ENCODE results near the gene CHAF1B.
A peak's percentile ranks its signal among the peaks of the same experiment; 100 is the strongest.
"Not testable (repeated sequence)": the region's sequence is repeated elsewhere in the genome, so short reads cannot be mapped to it uniquely, and the experiment has no call there.

The CHAF1B gene

DNA sequence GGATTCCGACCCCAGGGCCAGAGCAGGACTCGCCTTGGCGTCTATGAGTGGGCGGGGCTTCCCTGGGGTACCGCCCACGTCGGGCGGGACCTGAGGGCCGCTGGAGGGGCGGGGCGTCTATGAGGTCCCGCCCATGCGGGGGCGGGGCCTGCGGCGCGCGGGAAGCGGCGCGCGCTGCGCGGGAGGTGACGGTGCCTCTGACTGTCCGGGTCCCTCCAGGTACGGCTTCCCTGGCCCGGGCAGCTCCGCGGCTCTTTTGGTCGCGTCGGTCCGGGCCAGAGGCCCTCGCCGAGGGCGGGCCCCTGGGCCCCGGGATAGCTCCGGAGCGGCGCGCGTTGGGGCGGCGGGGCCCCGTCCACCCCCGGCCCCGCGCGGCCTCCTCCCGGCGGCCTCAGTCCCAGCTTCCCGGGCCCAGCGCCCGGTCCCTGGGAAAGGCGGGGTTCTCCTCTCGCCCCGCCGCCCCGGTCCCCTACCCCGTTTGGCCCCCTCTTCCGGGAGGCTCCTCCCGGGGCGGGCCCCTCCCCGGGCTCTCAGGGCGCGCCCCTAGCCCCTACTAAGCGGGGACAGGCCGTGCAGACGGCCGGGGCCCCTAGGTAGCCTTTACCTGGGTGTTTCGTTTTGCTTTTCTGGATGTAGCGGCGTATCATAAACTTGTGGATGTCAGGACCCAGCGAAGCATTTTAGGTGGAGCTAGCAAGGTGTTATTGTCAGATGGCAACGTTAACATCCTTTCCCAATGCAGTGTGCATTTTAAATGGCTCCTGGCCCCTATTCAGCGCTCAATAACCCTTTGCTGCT, at the start of gene CHAF1B:
Gene CHAF1B, plus strand, starts transcription at position 160 of the 798 bp plus-strand sequence. CDS start 745 bp downstream, outside the sequence.
- Mint-ChIP-seq H3K27ac (peak within 1 kb of the TSS; percentile 75), H3K27me3 (ENCODE audit: low read depth) (no peaks in the 10 kb centered on the region), H3K4me3 (peak within 1 kb of the TSS; percentile 84), H3K4me1 (ENCODE audit: low read depth) (peaks cover 23% of the 10 kb centered on the region), H3K36me3 (ENCODE audit: low read depth) (peaks cover 12% of the 10 kb centered on the region), H3K9me3 (no peaks in the 10 kb centered on the region)

DNA sequence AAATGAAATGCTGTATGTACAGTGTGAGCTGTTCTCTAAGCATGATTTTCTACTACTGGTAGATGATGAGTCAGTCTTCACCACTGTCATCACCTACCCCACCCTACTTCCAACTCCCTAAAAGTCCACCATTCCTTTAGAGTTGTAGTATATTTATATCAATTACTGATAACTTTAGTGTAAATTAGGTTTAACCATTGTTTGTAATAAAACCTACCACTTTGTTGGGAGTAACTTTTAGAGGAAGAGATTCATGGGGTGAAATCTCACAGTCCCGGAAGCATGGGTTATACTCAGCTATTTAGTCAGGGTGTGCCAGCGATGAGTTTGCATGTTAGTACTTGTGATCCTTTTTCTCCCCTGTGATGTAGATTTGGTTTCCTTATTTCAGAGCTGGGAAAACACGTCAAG, 48.1 kb upstream of the CHAF1B start:
- Mint-ChIP-seq H3K4me1 (ENCODE audit: low read depth) (peaks cover 2% of the 10 kb centered on the region), H3K36me3 (ENCODE audit: low read depth) (peaks cover 38% of the 10 kb centered on the region), H3K27ac (no peak overlapping the region), H3K27me3 (ENCODE audit: low read depth) (no peaks in the 10 kb centered on the region), H3K4me3 (no peak overlapping the region), H3K9me3 (no peaks in the 10 kb centered on the region)

DNA sequence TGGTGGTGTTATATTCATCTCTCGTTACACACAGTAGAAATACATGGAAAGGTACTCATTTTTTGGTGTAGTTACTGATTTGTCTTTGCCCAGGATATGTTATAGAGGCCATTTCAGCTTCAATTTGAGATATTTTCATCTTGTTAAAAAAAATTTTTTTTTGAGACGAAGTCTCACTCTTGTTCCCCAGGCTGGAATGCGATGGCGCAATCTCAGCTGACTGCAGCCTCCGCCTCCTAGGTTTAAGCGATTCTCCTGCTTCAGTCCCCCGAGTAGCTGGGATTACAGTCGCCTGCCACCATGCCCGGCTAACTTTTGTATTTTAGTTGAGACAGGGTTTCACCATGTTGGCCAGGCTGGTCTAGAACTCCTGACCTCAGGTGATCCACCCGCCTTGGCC, 46.2 kb upstream of the CHAF1B start:
- Mint-ChIP-seq H3K36me3 (ENCODE audit: low read depth) (peaks cover 40% of the 10 kb centered on the region), H3K27me3 (ENCODE audit: low read depth) (no peaks in the 10 kb centered on the region), H3K4me3 (no peak overlapping the region), H3K9me3 (no peaks in the 10 kb centered on the region), H3K4me1 (ENCODE audit: low read depth) (peaks cover 2% of the 10 kb centered on the region), H3K27ac (no peak overlapping the region)

DNA sequence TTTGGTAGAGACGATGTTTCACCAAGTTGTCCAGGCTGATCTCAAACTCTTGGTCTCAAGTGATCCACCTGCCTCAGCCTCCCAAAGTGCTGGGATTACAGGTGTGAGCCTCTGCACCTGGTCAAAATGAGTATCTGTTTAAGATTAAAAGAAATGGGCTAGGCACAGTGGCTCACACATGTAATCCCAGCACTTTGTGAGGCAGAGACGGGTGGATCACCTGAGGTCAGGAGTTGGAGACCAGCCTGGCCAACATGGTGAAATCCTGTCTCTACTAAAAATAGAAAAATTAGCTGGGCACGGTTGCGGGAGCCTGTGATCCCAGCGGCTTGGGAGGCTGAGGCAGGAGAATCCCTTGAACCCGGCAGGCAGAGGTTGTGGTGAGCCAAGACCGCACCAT, 42.6 kb upstream of the CHAF1B start:
- H3K9me3 Mint-ChIP-seq; H3K27me3 Mint-ChIP-seq (ENCODE audit: low read depth); H3K4me1 Mint-ChIP-seq (ENCODE audit: low read depth); H3K4me3 Mint-ChIP-seq; H3K27ac Mint-ChIP-seq: not testable (repeated sequence)
- peaks cover 37% of the 10 kb centered on the region for H3K36me3 Mint-ChIP-seq (ENCODE audit: low read depth)

DNA sequence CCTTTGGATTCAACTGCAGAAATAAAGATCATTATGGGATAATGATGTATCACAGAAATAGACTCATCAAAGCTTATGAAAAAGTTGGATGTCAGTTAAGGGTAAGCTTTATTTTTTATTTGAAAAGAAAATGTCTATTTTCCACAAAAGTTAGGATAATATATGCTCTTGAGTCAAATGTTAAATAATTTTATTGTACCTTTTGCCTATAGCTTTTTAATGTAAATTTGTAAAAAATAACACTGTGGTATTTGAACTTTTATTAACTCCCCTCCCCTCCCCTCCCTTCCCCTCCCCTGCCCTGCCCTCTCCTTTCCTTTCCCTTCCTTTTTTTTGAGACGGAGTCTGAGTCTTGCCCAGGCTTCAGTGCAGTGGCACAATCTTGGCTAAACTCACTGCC, 40.3 kb upstream of the CHAF1B start:
- Mint-ChIP-seq H3K36me3 (ENCODE audit: low read depth) (peaks cover 34% of the 10 kb centered on the region), H3K4me1 (ENCODE audit: low read depth) (peaks cover 2% of the 10 kb centered on the region)

DNA sequence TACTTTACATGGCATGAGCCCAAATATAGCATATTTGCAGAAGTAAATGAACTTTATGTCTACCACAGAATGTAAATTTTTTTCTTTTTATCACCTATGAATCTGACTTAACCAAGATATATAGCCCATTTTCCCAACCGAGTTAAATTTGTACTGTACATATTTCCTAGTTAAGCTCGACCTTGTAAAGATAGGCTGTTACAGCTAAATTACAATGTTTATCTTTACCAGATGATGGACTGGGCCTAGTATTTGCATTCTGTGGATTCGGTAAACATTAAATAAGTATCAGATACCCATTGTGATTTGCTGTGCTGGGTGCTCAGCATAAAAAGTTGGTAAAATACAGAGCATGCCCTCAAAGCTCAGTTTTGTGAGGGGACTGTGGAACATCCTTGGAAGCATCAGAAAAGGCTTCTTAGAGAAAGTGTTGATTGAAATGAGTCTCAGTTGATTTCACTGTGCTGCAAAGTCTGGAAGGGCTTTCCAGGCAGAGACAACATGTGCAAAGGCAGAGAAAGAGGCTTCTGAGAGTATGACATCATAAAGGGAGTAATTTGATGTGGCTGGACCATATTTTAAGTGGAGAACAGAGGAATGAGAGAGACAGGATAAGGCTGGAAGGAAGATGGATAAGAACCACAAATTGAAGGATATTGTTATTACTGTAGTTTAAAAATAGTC, 37.8 kb upstream of the CHAF1B start:
- Mint-ChIP-seq H3K9me3 (no peaks in the 10 kb centered on the region), H3K27me3 (ENCODE audit: low read depth) (no peaks in the 10 kb centered on the region), H3K4me3 (no peak overlapping the region), H3K27ac (no peak overlapping the region), H3K36me3 (ENCODE audit: low read depth) (peaks cover 33% of the 10 kb centered on the region), H3K4me1 (ENCODE audit: low read depth) (no peaks in the 10 kb centered on the region)

More for the DNA sequence above, 40.3 kb upstream of the CHAF1B start:
- no peak overlapping the region for H3K4me3 Mint-ChIP-seq
- no peaks in the 10 kb centered on the region for H3K9me3 Mint-ChIP-seq
- H3K27ac Mint-ChIP-seq, result no peak overlapping the region
- no peaks in the 10 kb centered on the region for H3K27me3 Mint-ChIP-seq (ENCODE audit: low read depth)

DNA sequence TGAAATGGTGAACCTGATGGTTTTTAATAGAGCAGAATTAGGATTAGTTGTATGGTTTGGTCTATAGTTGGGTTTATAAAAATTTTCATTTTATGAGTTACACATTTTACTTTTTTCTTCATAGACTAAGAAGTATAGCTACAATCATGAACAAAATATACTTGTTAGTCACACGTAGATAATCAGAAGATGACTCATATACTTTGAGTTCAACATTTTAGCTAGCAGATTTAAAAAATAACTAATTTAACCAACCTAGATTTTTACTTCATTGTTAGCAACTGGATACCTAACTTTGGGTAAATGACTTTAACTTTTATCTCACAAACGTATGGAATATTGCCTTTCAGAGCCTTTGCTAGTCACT, 37.2 kb upstream of the CHAF1B start:
- no peaks in the 10 kb centered on the region for H3K9me3 Mint-ChIP-seq
- no peaks in the 10 kb centered on the region for H3K27me3 Mint-ChIP-seq (ENCODE audit: low read depth)
- no peaks in the 10 kb centered on the region for H3K4me1 Mint-ChIP-seq (ENCODE audit: low read depth)
- H3K36me3 Mint-ChIP-seq (ENCODE audit: low read depth), result peaks cover 33% of the 10 kb centered on the region
- H3K4me3 Mint-ChIP-seq, result no peak overlapping the region
- no peak overlapping the region for H3K27ac Mint-ChIP-seq

DNA sequence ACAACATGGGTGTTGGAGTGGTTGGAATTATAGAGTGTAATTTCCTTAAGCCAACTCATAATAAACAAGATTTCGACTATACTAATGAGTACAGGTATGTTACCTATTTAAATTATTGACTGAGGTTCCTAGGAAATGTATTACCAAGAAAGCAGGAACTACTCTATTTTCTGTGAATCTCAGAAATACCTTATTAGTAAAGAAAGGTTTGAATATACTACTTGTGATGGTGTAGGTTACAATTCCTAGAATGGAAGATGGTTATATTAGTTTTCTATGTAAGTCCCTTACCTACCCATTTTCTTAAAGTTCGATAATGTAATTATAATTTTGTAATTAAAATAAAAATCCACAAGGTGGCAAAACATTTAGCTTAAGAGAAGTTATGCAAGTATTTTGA, 35.9 kb upstream of the CHAF1B start:
- Mint-ChIP-seq H3K36me3 (ENCODE audit: low read depth) (peaks cover 31% of the 10 kb centered on the region), H3K9me3 (no peaks in the 10 kb centered on the region), H3K4me1 (ENCODE audit: low read depth) (no peaks in the 10 kb centered on the region), H3K27me3 (ENCODE audit: low read depth) (no peaks in the 10 kb centered on the region), H3K27ac (no peak overlapping the region), H3K4me3 (no peak overlapping the region)

DNA sequence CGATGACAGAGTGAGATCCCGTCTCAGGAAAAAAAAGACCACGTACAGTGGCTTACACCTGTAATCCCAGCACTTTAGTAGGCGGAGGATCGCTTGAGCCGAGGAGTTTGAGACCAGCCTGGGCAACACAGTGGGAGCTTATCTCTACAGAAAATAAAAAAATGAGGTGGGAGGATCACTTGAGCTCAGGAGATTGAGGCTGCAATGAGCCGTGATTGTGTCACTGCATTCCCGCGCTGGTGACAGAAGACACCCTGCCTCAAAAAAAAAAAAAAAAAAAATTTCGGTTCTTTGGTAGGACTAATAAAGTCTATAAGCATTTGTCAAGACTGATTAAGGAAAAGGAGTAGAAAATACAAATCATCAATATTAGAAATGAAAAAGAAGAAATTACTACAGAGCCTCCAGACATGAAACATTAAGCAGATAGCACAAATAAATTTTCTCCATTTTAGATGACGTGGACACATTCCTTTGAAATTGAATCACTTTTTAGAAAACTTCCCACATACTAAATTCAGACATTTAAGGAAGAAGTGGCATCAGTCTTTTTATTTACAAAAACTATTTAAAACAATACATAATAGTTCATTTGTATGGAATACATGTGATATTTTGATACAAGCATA, 34.8 kb upstream of the CHAF1B start:
- H3K36me3 Mint-ChIP-seq (ENCODE audit: low read depth), result peaks cover 34% of the 10 kb centered on the region

DNA sequence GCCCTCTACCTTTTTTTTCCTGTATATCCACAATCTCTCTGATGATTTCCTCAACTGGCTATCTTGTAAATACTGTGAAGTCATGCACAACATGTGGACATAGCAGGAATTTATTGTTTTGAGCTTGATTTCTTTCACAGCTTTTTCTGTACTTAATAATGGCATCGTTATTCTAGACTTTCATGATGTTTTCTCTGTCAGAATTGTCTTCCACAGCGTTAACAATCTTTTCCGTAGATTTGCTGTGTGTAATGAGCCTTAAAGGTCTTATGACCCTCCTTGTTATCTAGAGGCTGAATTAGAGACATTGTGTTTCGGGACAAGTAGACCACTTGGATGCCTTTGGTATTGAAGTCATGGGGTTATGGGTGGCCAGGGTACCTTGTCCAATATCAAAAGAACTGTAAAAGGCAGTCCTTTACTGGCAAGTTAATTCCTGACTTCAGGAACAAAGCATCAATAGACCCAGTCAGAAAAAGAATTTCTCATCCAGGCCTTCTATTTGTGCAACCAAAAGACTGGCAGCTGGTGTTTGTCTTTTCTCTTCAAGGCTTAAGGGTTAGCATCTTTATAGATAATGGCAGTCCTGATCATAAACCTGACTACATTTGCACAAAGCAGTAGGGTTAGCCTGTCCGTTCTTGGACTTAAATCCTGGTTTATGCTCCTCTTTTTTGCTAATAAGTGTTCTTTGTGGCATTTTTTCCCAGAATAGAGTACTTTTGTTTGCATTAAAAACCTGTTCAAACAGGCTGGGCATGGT, 30.1 kb upstream of the CHAF1B start:
- Mint-ChIP-seq H3K4me3 (no peak overlapping the region), H3K4me1 (ENCODE audit: low read depth) (no peaks in the 10 kb centered on the region), H3K36me3 (ENCODE audit: low read depth) (peaks cover 28% of the 10 kb centered on the region), H3K27ac (no peak overlapping the region), H3K9me3 (no peaks in the 10 kb centered on the region), H3K27me3 (ENCODE audit: low read depth) (no peaks in the 10 kb centered on the region)

More for the DNA sequence above, 34.8 kb upstream of the CHAF1B start:
- Mint-ChIP-seq H3K4me3 (no peak overlapping the region), H3K9me3 (no peaks in the 10 kb centered on the region), H3K27ac (no peak overlapping the region), H3K27me3 (ENCODE audit: low read depth) (no peaks in the 10 kb centered on the region), H3K4me1 (ENCODE audit: low read depth) (no peaks in the 10 kb centered on the region)

DNA sequence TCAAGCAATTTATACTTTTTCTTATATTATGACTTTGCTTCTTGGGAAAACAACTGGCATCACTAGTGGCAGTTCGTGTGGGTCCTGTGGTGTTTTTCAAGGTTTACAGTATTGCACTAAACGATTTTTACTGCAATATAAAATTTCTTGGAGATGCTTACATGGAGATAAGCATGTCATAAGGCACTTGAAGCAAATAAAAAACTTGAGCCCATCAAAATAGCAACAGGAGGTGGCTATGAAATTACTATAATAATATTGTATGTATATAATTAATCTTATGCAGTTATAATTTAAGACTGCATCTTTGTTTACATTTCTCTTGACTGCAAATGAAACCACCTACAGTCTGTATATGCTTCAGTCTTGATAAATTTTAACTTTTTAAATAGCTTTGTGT, 29.3 kb upstream of the CHAF1B start:
- Mint-ChIP-seq H3K27ac (no peak overlapping the region), H3K4me3 (no peak overlapping the region), H3K4me1 (ENCODE audit: low read depth) (no peaks in the 10 kb centered on the region), H3K27me3 (ENCODE audit: low read depth) (no peaks in the 10 kb centered on the region), H3K9me3 (no peaks in the 10 kb centered on the region), H3K36me3 (ENCODE audit: low read depth) (peaks cover 33% of the 10 kb centered on the region)

DNA sequence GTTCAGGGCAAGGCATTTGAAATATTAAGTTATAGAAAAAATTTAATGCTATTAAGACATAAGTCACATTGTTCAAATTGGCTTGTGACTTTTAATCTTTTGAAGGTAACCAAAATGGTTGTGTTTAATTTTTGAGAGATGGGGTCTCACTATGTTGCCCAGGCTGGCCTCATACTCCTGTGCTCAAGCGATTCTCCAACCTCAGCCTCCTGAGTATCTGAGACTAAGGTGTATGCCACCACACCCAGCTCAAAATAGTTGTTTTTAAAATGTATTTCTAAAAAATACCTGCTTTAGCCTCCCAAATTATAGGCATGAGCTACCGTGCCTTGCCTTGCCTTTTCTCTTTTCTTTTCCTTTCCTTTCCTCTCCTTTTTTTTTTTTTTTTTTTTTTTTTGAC, 26.0 kb upstream of the CHAF1B start:
- no peaks in the 10 kb centered on the region for H3K27me3 Mint-ChIP-seq (ENCODE audit: low read depth)
- H3K27ac Mint-ChIP-seq, result no peak overlapping the region
- no peak overlapping the region for H3K4me3 Mint-ChIP-seq
- peaks cover 38% of the 10 kb centered on the region for H3K36me3 Mint-ChIP-seq (ENCODE audit: low read depth)
- H3K4me1 Mint-ChIP-seq (ENCODE audit: low read depth), result no peaks in the 10 kb centered on the region
- H3K9me3 Mint-ChIP-seq, result no peaks in the 10 kb centered on the region

DNA sequence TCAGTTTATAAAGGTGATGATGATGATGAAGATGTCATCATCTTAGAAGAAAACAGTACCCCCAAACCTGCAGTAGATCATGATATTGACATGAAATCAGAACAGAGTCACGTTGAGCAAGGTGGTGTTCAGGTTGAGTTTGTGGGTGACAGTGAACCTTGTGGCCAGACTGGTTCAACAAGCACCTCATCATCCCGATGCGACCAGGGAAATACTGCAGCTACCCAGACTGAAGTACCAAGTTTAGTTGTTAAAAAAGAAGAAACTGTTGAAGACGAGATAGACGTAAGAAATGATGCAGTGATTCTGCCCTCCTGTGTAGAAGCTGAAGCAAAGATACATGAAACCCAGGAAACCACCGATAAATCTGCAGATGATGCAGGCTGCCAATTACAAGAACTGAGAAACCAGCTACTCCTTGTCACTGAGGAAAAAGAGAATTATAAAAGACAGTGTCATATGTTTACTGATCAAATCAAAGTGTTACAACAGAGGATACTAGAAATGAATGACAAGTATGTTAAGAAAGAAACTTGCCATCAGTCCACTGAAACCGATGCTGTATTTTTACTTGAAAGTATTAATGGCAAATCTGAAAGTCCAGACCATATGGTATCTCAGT, 16.0 kb upstream of the CHAF1B start:
- Mint-ChIP-seq H3K36me3 (ENCODE audit: low read depth) (peaks cover 50% of the 10 kb centered on the region), H3K9me3 (no peaks in the 10 kb centered on the region), H3K4me1 (ENCODE audit: low read depth) (no peaks in the 10 kb centered on the region), H3K27ac (no peak overlapping the region), H3K27me3 (ENCODE audit: low read depth) (no peaks in the 10 kb centered on the region), H3K4me3 (no peak overlapping the region)

DNA sequence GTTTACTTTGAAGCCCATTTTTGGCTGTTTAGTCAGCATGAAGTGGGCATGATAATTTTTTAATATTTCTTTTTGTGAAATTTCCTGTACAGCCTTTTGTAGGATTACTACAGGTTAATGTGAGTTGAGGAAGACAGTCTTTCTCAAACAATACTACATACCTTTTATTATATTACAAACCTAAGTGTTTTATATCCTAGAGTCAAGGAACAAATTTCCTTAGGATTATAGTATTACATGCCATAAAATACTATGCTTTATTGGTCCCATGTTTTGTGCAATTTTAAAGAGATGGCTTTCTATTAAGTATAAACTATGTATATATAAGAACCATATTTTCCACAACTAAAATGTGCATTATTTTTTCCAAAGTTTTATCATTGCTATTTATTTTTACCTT, 9.2 kb upstream of the CHAF1B start:
- Mint-ChIP-seq H3K27ac (no peak overlapping the region), H3K4me1 (ENCODE audit: low read depth) (no peaks in the 10 kb centered on the region), H3K9me3 (no peaks in the 10 kb centered on the region), H3K36me3 (ENCODE audit: low read depth) (peaks cover 29% of the 10 kb centered on the region), H3K4me3 (no peak overlapping the region), H3K27me3 (ENCODE audit: low read depth) (no peaks in the 10 kb centered on the region)

Data from T-helper 1 cell treated with Interleukin-12 subunit alpha and Interleukin-12 subunit beta and Interleukin-4 antibody, amounts not matched to agents 30 μg/mL and 1 μg/mL, for 36 hours (primary cell).